Neuronal stem cell (in vitro differentiated cells): ENCODE results near the gene ANKMY1.
A peak's percentile ranks its signal among the peaks of the same experiment; 100 is the strongest.

Experiments used
- DNase-seq: peaks from one replicate; pipeline ENCODE4 v3.0.0-alpha.2; 2013; ENCODE audit warnings: low spot score
- H2AFZ ChIP-seq: one replicate; pipeline ENCODE4 v1.6.1; 2013; ENCODE audit warnings: mild to moderate bottlenecking, low read length, inconsistent platforms
- H2AK5ac ChIP-seq: 2 replicates; pipeline ENCODE4 v1.6.1; 2013; ENCODE audit warnings: low read depth, mild to moderate bottlenecking, inconsistent platforms, low read length, moderate library complexity, mixed read lengths
- H2BK120ac ChIP-seq: 2 replicates; pipeline ENCODE4 v1.6.1; 2013; ENCODE audit warnings: low read depth, mild to moderate bottlenecking, inconsistent platforms, low read length, moderate library complexity, mixed read lengths
- H2BK12ac ChIP-seq: one replicate; pipeline ENCODE4 v1.6.1; 2013; ENCODE audit warnings: low read length, inconsistent platforms
- H2BK15ac ChIP-seq: 2 replicates; pipeline ENCODE4 v1.6.1; 2013; ENCODE audit warnings: mild to moderate bottlenecking, low read length, inconsistent platforms, mixed read lengths
- H2BK5ac ChIP-seq: one replicate; pipeline ENCODE4 v1.6.1; 2013; ENCODE audit warnings: inconsistent platforms, mild to moderate bottlenecking, low read length, moderate library complexity
- H3K14ac ChIP-seq: one replicate; pipeline ENCODE4 v1.6.1; 2013; ENCODE audit warnings: low read length, inconsistent platforms
- H3K18ac ChIP-seq: 2 replicates; pipeline ENCODE4 v1.6.1; 2013; ENCODE audit warnings: low read length, inconsistent platforms
- H3K23ac ChIP-seq: 2 replicates; pipeline ENCODE4 v1.6.1; 2013; ENCODE audit warnings: low read depth, mild to moderate bottlenecking, mixed read lengths, low read length, inconsistent platforms; ENCODE audit not compliant: poor library complexity
- H3K27ac ChIP-seq: replicated peaks from 3 replicates; pipeline ENCODE4 v1.5.1; 2013; ENCODE audit warnings: low read length, inconsistent platforms
- H3K27me3 ChIP-seq, 3 experiments: 2 replicates each; pipeline ENCODE4 v1.6.1; 2013; ENCODE audit warnings: low read length in 3 of 3, mild to moderate bottlenecking in 2 of 3, inconsistent platforms in 1 of 3, low read depth in 1 of 3, mixed read lengths in 1 of 3, moderate library complexity in 1 of 3; ENCODE audit not compliant: control insufficient read depth in 3 of 3, insufficient read depth in 3 of 3
- H3K36me3 ChIP-seq, 2 donors: replicated peaks in 1 of 2; 2 replicates each; pipeline ENCODE4 v1.6.1; 2013; ENCODE audit warnings: low read length in 2 of 2; ENCODE audit not compliant: control insufficient read depth in 2 of 2, insufficient read depth in 2 of 2
- H3K4ac ChIP-seq: 2 replicates; pipeline ENCODE4 v1.6.1; 2013; ENCODE audit warnings: inconsistent platforms, mild to moderate bottlenecking, low read length, moderate library complexity
- H3K4me1 ChIP-seq, 2 donors: 1 replicate in 1 of 2; 2 replicates in 1 of 2; pipeline ENCODE4 v1.6.1; 2013; ENCODE audit warnings: low read length in 2 of 2, low read depth in 1 of 2; ENCODE audit not compliant: control insufficient read depth in 2 of 2, insufficient read depth in 1 of 2
- H3K4me2 ChIP-seq: one replicate; pipeline ENCODE4 v1.6.1; 2013; ENCODE audit warnings: mild to moderate bottlenecking, low read length, inconsistent platforms; ENCODE audit not compliant: insufficient read depth, poor library complexity, severe bottlenecking
- H3K4me3 ChIP-seq, 2 donors: 2 replicates each; pipeline ENCODE4 v1.5.1; 2013; ENCODE audit warnings: low read length in 2 of 2, mild to moderate bottlenecking in 2 of 2, inconsistent platforms in 1 of 2, moderate library complexity in 1 of 2
- H3K79me1 ChIP-seq: one replicate; pipeline ENCODE4 v1.6.1; 2013; ENCODE audit warnings: low read depth, mild to moderate bottlenecking, inconsistent platforms, low read length, moderate library complexity
- H3K9ac ChIP-seq: one replicate; pipeline ENCODE4 v1.6.1; 2013; ENCODE audit warnings: mild to moderate bottlenecking, low read depth, low read length, inconsistent platforms; ENCODE audit not compliant: poor library complexity
- H3K9me3 ChIP-seq, 2 donors: replicated peaks in 1 of 2; 2 replicates each; pipeline versions ENCODE3 to v1.6.1; 2013; ENCODE audit warnings: low read length in 2 of 2, mild to moderate bottlenecking in 2 of 2, inconsistent platforms in 1 of 2, low read depth in 1 of 2, mixed read lengths in 1 of 2, moderate library complexity in 1 of 2; ENCODE audit not compliant: control insufficient read depth in 2 of 2, insufficient read depth in 1 of 2
- H4K8ac ChIP-seq: one replicate; pipeline ENCODE4 v1.6.1; 2013; ENCODE audit warnings: low read depth, mild to moderate bottlenecking, inconsistent platforms, low read length, moderate library complexity
- H4K91ac ChIP-seq: one replicate; pipeline ENCODE4 v1.6.1; 2013; ENCODE audit warnings: low read length, low read depth, mild to moderate bottlenecking, inconsistent platforms; ENCODE audit not compliant: poor library complexity
- WGBS, 2 donors: extraction: QIAGEN DNeasy Blood & Tissue Kit; methylation state at CpG; one replicate each; pipeline ENCODE4 v1.1.7; 2013; ENCODE audit warnings: missing lambda C conversion rate in 2 of 2, mixed read lengths in 1 of 2; ENCODE audit not compliant: insufficient read length in 2 of 2, insufficient replicate concordance in 1 of 2; ENCODE audit errors: extremely low coverage in 2 of 2; 5-methylcytosine and 5-hydroxymethylcytosine counted together

The ANKMY1 gene

GRCh38 chr2:240573516-240574385, 16.0 kb upstream of the ANKMY1 start:
- Histone ChIP-seq H3K27ac (no peak overlapping the region), H2BK15ac (no peak overlapping the region), H3K18ac (no peak overlapping the region), H3K4me2 (no peak overlapping the region), H3K4ac (no peak overlapping the region), H4K91ac (no peak overlapping the region), H3K36me3 (peaks cover 8 to 38% of the 10 kb centered on the region in 2 donors), H2AK5ac (no peak overlapping the region), H3K79me1 (peaks cover 2% of the 10 kb centered on the region), H3K4me1 (peaks cover 5 to 8% of the 10 kb centered on the region in 2 donors), H3K14ac (peak overlapping the region; percentile 21), H3K4me3 (peak overlapping the region in 1 of 2 donors; percentile 56), H3K9ac (peak overlapping the region; percentile 21), H2BK120ac (no peak overlapping the region), H4K8ac (no peak overlapping the region), H2AFZ (no peak overlapping the region), H3K23ac (no peak overlapping the region), H2BK12ac (peak overlapping the region; percentile 10), H2BK5ac (no peak overlapping the region), H3K27me3 (peaks cover 0 to 14% (median 5%) of the 10 kb centered on the region in 3 experiments), H3K9me3 (no peaks in the 10 kb centered on the region)
- no CpG with 5 or more reads among the region's 37 CpGs for WGBS, 2 donors
- DNase-seq: no peak

- peaks cover 0 to 16% (median 5%) of the 10 kb centered on the region in 3 experiments for H3K27me3 ChIP-seq
- H2BK12ac ChIP-seq: peak overlapping the region; percentile 10
- H3K23ac ChIP-seq: peak overlapping the region; percentile 37
- peaks cover 2% of the 10 kb centered on the region for H3K79me1 ChIP-seq
- H4K91ac ChIP-seq: no peak overlapping the region
- no peak overlapping the region for H2BK15ac ChIP-seq
- H4K8ac ChIP-seq: no peak overlapping the region
- H3K4me3 ChIP-seq: no peak overlapping the region
- no peak overlapping the region for H2AK5ac ChIP-seq
- DNase-seq: no peak
- no peak overlapping the region for H3K9ac ChIP-seq
- no peak overlapping the region for H3K27ac ChIP-seq
- H3K4me2 ChIP-seq: no peak overlapping the region
- H2BK120ac ChIP-seq: no peak overlapping the region
- no peak overlapping the region for H3K4ac ChIP-seq
- no peak overlapping the region for H2AFZ ChIP-seq
- H3K18ac ChIP-seq: no peak overlapping the region
- H3K4me1 ChIP-seq: peaks cover 5 to 8% of the 10 kb centered on the region in 2 donors
- H3K36me3 ChIP-seq: peaks cover 4 to 35% of the 10 kb centered on the region in 2 donors
- no peaks in the 10 kb centered on the region for H3K9me3 ChIP-seq
- H2BK5ac ChIP-seq: no peak overlapping the region
- H3K14ac ChIP-seq: no peak overlapping the region
- WGBS, 2 donors: no CpG with 5 or more reads among the region's 20 CpGs
Measured at GRCh38 chr2:240573071-240573515, 15.3 kb upstream of the ANKMY1 start.

DNA sequence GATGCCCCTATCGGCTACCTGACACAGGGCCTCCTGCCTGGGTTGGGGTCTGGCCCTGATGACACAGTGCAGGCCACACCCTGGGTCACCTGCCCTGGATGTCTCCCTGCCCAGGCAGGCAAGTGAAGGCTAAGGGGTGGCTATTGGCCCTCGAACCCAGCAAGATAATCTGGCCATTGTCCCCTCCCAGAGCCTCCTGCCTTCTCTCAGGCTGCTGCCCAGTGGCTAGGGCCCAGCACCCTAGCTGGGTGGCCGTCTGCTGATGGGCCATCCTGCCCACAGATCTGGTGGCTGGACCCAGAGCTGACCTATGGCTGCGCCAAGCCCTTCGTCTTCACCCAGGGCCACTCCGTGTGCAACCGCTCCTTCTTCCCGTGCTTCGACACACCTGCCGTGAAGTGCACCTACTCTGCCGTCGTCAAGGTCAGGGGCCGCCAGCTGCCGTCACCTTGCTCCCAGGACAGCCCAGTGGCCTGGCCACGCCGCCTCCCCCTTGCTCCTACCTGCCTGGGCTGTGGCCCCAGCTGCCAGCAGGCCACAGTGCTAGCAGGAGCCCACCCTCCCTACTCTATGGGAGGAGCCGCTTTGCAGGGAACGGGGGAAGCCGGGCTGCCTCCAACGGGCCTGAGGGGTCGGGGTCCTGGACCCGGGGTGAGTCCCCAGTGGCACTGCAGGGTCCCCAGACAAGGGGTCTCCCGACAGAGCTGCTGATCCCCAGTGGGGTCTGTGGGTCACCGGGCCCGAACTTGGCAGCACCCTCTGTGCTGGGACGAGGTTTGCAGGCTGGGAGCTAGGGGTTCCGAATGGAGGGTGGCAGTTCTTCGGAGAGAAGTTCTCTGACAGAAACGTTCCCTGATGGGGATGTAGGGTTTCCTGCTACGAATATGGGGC, 14.6 kb upstream of the ANKMY1 start:
- Histone ChIP-seq H3K27ac (no peak overlapping the region), H4K91ac (no peak overlapping the region), H3K4me3 (no peak overlapping the region), H2BK120ac (no peak overlapping the region), H4K8ac (no peak overlapping the region), H2BK5ac (no peak overlapping the region), H2BK12ac (no peak overlapping the region), H3K9ac (no peak overlapping the region), H2AFZ (no peak overlapping the region), H2AK5ac (no peak overlapping the region), H3K23ac (peak overlapping the region; percentile 37), H3K4ac (no peak overlapping the region), H2BK15ac (no peak overlapping the region), H3K9me3 (no peaks in the 10 kb centered on the region), H3K14ac (no peak overlapping the region), H3K27me3 (peaks cover 0 to 23% (median 10%) of the 10 kb centered on the region in 3 experiments), H3K79me1 (peaks cover 2% of the 10 kb centered on the region), H3K4me2 (no peak overlapping the region), H3K18ac (no peak overlapping the region), H3K36me3 (peaks cover 0 to 28% of the 10 kb centered on the region in 2 donors), H3K4me1 (peaks cover 10 to 12% of the 10 kb centered on the region in 2 donors)
- DNase-seq: no peak
- WGBS, 2 donors: no CpG with 5 or more reads among the region's 30 CpGs
